GM18951 (cell line): ENCODE data around the gene VSIG10L.

Experiments used
- POLR2A ChIP-seq: IDR thresholded peaks from 4 replicates; pipeline ENCODE4 v1.6.1; 2011; ENCODE audit warnings: mild to moderate bottlenecking; ENCODE audit not compliant: insufficient read length, insufficient read depth; ENCODE audit errors: extremely low read depth
- in situ Hi-C: fragments of 300-500 bp; cut with MboI; formaldehyde crosslinking; loops from one replicate; pipeline ENCODE4 v1.12.0; 2022; ENCODE audit warnings: low sequenced_read_pairs, mixed read lengths, inconsistent platforms; ENCODE audit not compliant: unreplicated experiment

The VSIG10L gene

DNA sequence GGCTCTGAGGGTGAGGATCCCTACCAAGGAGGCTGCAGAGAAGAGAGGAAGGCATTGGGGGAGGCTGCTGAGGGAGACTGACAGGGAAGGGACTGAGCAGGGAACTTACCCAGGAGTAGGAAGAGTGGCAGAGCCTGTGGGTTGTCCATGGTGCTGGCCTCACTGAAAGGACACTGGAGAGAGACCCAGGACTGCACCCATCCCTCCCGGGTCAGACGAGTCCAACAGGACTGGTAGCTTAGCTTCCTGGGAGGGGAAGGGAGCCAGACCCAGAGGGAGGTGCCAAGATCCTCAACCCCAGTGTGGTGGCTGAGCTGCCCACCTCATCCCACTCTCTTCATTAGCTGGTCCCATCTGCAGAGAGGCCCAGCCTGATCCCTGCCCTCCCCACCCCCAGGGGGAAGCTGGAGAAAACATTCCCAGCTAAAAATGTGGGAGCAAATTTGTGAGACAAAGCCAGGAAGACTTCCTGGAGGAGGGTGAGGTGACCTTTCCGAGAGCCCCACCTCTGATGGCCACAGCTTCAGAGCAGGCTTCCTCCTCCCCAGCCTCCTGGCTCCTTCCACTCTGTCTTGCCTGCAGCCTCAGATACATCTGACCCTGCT is at the start of gene VSIG10L:
Gene VSIG10L (minus strand): TSS at position 164 of the 605 bp plus-strand sequence. CDS start 15 bp downstream, at position 149.
- in situ Hi-C loops = no loop called here
- no peak for TF ChIP-seq POLR2A

DNA sequence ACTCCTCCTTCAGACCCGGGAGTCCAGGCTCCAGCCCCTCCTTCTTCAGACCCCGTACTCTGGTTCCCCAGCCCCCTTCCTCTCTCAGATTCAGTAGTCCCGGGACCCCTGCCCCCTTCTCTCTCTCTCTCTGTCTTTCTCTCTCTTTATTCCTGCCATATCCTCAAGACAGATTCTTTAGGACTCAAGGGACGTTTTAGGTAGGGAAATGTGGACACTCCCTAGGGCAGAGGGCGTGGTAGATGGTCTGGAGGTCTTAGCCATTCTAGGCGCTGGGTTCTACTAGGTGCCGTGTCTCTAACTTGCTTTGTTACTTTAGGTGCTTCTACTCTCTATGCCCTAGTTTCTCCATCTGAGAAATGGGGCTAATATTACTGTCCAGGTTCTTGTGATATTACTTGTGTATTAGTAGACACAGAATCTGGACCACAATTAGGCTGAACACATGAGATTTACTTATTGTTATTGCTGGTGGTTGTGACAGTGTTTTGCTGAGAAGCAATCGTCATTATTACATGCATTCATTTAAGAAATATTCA is 49.2 kb upstream of the VSIG10L start:
- no peak for TF ChIP-seq POLR2A
- in situ Hi-C loops = no loop called here

DNA sequence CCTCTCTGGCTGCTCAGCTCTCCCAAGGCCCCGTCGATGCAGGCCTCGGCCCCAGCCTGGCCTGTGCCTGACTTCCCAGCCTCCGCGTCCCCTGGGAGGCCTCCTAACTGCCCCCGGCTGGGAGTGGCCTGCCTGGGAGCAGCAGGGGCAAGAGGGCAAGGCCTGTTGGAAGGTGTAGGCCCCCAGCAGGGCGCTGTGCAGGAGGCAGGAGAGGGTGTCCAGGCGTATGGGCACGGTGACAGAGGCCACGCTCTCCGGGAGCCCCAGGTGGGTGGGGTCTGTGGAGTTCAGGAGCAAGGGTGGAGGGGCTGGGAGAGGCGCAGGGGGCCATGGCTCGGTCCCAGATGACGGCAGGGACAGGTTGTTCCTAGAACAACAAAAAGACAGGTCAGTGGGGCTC is 47.2 kb upstream of the VSIG10L start:
- TF ChIP-seq POLR2A = no peak
- in situ Hi-C loops = no loop called here

DNA sequence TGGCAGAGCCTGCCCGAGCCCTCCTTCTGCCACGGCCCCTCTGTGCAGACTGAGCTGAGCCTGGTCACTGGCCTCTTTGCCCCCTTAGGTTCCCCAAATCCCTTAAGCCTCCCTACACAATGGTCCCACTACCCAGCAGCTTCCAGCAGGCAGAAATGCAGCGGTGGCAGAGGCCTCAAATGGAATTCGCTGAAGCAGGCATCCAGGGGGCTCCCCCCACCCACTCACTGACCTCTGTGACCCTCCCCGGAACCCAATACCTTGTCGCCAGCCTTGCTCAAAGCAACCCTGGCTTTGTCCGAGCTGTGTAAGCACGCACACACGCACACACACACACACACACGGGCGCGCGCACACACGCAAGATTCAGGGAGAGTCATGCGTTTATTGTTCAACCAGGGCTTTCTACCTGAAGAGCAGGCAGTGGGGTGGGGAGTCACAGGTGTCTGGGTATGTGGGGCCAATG is 46.0 kb upstream of the VSIG10L start, which contains the start of gene LIM2:
Gene LIM2 (minus strand): TSS at position 51 of the 466 bp plus-strand sequence. CDS start 531 bp downstream, outside the sequence.
- TF ChIP-seq POLR2A = no peak
- in situ Hi-C loops = no loop called here

DNA sequence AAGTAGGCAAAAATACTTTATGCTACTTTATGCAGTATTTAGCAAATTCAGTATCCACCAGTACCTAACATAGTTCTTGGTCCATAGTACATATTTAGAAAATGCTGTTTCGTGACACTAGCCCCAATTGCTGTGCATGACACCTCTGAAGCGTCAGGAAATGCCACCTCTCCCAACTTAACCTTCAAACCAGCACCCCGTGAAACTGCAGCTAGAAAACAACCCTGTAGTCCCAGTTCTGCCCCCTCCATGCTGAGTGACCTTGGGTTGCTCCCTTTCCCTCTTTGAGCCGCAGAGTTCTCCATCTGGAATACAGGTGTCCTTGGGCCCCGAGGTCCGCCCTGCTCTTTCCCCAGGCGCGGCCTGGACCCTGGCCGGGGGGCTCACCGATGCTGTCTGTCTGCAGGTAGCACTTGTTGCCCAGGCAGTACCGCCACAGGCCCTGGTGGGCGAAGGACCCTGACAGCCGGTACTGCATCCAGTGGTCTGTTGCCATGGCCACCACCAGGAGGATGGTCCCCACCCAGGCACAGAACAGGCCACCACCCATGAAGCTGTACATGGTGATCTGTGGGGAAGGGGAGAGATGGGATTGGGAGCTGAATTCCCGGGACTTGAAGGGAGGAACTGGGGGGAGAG is 45.1 kb upstream of the VSIG10L start:
- in situ Hi-C loops = no loop called here
- TF ChIP-seq POLR2A = no peak

DNA sequence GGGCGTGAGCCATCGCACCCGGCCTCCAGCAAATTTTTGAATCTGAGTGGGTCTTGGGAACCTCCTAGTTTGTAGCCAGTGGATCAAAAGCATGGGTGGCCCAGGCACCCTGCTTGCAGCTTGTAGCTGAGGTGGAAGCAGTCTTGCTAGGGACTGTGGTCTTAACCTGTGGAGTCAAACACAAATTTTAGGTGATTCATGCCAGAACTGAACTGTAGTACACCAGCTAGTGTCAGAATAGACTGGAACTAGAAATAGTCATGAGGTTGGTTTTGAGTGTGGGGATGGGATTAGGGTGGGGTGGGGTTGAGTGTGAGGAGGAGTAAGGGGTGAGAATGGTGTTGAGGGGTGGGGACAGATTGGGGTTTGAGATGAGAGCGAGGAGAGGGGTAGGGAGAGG is 40.1 kb upstream of the VSIG10L start:
- in situ Hi-C loops = no loop called here
- TF ChIP-seq POLR2A = no peak

DNA sequence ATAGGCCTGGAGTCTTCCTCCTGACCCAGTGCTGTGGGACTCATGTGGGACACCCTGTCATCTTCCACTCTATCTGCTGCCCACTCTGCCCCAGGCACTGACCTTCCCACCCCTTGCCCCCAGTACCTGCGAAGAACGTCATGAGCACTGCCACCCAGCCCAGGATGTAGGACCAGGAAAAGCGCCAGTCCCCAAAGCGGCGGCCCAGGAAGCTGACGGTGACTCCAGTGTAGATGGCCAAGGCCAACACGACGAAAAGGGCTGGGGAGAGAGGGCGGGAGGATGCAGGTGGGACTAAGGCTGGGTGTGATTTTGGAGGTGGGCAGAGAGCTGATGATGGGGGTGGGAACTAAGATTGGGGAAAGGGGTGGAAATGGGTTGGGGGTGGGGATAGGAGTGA is 38.4 kb upstream of the VSIG10L start:
- TF ChIP-seq POLR2A = no peak
- in situ Hi-C loops = no loop called here

DNA sequence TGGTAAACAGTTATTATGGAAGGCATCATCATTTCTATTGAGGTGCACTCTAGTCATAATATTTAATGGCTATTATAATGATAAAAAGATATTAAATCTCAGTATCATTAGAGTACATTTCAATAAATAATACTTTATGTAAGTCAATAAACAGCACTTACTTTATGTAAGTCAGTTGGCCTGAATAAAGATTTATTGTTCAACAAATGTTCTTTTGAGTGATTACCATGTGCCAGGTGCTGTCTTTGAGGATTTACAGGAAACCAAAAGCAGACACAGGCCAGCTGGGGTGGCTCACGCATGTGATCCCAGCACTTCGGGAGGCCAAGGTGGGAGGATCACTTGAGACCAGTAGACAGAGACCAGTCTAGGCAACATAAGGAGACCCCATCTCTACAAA is 35.5 kb upstream of the VSIG10L start:
- no peak for TF ChIP-seq POLR2A
- in situ Hi-C loops = no loop called here

DNA sequence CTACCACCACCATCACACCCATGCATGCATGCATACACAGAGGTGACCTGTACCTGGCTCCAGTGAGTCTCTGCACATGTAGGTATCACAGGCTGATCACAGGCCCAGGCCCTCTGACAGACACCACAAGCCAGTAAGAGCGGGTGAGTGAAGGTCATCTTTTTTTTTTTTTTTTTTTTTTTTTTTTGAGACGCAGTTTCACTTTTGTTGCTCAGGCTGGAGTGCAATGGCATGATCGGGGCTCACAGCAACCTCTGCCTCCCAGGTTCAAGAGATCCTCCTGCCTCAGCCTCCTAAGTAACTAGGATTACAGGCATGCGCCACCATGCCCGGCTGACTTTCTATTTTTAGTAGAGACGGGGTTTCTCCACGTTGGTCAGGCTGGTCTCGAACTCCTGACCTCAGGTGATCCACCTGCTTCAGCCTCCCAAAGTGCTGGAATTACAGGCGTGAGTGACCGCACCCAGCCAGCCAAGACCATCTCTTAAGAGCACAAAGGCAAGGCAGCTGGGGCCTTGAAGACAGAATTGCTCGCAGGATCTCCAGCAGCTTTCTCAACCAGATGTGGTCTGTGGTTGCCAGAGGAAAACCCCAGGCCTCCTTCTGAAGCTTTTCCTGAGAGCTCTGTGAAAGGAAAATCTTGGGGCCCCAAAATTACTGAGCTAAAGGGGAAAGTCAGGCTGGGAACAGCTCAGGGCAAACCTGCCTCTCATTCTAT is 33.7 kb upstream of the VSIG10L start:
- TF ChIP-seq POLR2A = no peak
- in situ Hi-C loops = no loop called here

DNA sequence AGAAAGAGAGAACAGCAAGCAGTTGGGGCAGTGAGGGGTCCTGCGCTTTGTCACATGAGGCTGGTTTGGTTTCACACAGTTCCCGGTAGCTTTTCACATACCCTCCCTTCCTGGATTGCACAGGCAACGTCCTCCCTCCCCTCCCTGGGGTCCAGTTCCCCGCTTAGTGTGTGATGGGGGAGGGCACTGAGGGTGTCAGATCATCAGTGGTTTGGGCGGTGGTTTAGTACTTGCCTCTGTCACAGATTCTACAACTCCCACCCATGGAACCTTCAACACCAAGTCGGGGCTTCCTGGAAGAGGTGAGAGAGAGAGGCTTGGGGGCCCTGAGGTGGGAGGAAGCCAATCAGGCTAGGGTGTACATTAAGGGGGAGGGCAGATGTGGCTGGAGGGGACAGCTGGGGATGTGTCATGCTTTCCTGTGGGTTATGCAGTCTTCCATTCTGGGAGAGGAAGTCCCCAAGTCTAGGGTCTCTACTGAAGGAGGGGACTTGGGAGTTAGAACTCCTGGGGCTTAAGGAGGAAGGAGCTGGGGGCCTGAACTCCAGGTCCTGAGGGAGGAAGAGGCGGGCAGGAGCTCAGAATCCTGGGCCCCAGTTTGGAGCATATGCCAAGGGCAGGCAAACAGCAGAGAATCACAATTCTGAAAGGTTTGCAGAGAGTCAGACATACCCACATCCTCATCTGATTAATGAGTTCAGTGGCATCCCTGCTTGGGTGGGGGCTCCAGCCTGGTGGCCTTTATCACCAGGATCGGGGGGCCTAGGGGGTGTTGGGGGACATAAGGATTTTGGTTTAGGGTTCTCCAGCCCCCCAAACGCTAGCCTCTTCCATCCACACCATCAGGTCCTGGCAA is 30.9 kb upstream of the VSIG10L start, which contains the start of gene NKG7:
Gene NKG7 (minus strand): TSS at position 6 of the 856 bp plus-strand sequence. CDS start 119 bp downstream, outside the sequence.
- in situ Hi-C loops = no loop called here
- TF ChIP-seq POLR2A = peak; percentile 23

DNA sequence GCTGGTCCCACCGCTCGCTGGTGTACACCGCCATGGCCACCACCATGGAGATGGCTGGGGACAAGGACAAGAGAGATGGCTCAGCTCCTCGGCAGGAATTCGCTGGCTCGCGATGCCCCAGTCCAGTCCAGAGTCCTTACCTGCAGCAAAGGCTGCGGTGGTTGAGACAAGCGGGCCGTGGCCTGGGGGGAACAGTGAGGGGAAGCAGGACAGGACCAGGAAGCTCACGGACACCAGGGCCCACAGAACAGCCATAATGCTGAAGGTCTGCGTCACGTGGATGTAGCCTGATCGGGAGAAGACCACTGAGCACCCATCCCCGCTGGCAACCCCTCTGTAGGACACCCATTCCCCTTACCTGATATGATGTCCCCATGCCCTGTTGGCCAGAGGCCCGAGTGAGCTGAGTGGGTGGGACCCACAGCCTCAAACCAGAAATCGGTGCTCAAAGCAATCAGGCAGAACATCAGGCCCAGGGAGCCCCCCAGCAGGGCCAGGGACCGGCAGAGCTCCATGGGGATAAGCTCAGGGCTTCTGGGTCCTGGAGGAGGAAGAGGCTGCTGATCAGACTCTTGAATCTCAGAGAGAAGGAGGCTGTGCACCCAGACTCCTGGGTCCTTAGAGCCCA is 30.2 kb upstream of the VSIG10L start:
- TF ChIP-seq POLR2A = no peak
- in situ Hi-C loops = no loop called here

DNA sequence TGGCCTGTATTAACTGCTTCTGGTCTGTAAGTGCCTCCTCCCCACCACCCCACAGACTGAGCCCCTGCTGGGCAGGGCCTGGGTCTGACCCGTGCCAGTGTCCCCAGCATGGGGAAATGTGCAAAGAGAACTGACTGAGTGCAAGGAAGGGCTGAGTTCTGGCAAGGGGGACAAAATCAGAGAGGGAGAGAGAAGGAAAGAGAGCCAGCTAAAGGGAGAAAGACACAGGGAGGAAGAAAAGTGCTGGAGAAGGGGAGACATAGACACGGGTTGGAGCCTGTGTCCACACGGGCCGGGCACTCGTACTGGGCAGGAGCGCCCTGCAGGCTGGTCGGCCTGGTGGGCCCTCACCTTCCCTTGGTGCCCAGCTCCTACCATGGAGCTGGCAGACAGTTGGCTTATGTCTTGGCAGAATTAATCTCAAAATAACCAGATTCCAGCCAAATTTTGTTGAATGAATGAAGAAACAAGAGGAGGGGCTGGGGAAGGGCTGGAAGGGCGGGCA is 29.3 kb upstream of the VSIG10L start:
- in situ Hi-C loops = no loop called here

More for the DNA sequence above, 29.3 kb upstream of the VSIG10L start:
- TF ChIP-seq POLR2A = no peak
